Mesendoderm (in vitro differentiated cells): ENCODE data around the gene ROCK1.

Source experiments
- DNase-seq: peaks from one replicate; pipeline ENCODE4 v3.0.0; 2013
- H2AK5ac ChIP-seq: 2 replicates; pipeline ENCODE4 v1.6.1; 2013; ENCODE audit warnings: low read length, inconsistent platforms
- H2BK120ac ChIP-seq: 2 replicates; pipeline ENCODE4 v1.6.1; 2013; ENCODE audit warnings: low read depth, mild to moderate bottlenecking, low read length, moderate library complexity, mixed read lengths
- H2BK15ac ChIP-seq: replicated peaks from 2 replicates; pipeline ENCODE4 v1.6.1; 2013; ENCODE audit warnings: low read depth, mild to moderate bottlenecking, moderate library complexity
- H2BK5ac ChIP-seq: 2 replicates; pipeline ENCODE4 v1.6.1; 2013; ENCODE audit warnings: low read length, inconsistent platforms
- H3K18ac ChIP-seq: 2 replicates; pipeline ENCODE4 v1.6.1; 2013; ENCODE audit warnings: mild to moderate bottlenecking, low read length, mixed read lengths
- H3K23ac ChIP-seq: one replicate; pipeline ENCODE4 v1.6.1; 2013; ENCODE audit warnings: low read length
- H3K27ac ChIP-seq: 2 replicates; pipeline ENCODE4 v1.5.1; 2013; ENCODE audit warnings: low read depth, mild to moderate bottlenecking, inconsistent platforms, low read length, moderate library complexity
- H3K27me3 ChIP-seq: 2 replicates; pipeline ENCODE4 v1.6.1; 2013; ENCODE audit warnings: low read length, control low read depth, mild to moderate bottlenecking, inconsistent platforms; ENCODE audit not compliant: insufficient read depth, poor library complexity
- H3K36me3 ChIP-seq: 2 replicates; pipeline ENCODE4 v1.6.1; 2013; ENCODE audit warnings: low read length, inconsistent platforms; ENCODE audit not compliant: control insufficient read depth, insufficient read depth
- H3K4ac ChIP-seq: one replicate; pipeline ENCODE4 v1.6.1; 2013; ENCODE audit warnings: low read depth, mild to moderate bottlenecking, low read length, moderate library complexity
- H3K4me1 ChIP-seq: 2 replicates; pipeline ENCODE4 v1.6.1; 2013; ENCODE audit warnings: low read depth, low read length, inconsistent platforms; ENCODE audit not compliant: control insufficient read depth
- H3K4me2 ChIP-seq: 2 replicates; pipeline ENCODE4 v1.6.1; 2013; ENCODE audit warnings: low read length
- H3K4me3 ChIP-seq: 2 replicates; pipeline ENCODE4 v1.5.1; 2013; ENCODE audit warnings: mild to moderate bottlenecking, low read length
- H3K56ac ChIP-seq: one replicate; pipeline ENCODE4 v1.6.1; 2013; ENCODE audit warnings: low read length
- H3K79me1 ChIP-seq: 2 replicates; pipeline ENCODE4 v1.6.1; 2013; ENCODE audit warnings: low read length, inconsistent platforms
- H3K79me2 ChIP-seq: 2 replicates; pipeline ENCODE4 v1.6.1; 2013; ENCODE audit warnings: mild to moderate bottlenecking, low read length; ENCODE audit not compliant: control insufficient read depth, insufficient read depth
- H3K9ac ChIP-seq: 2 replicates; pipeline ENCODE4 v1.6.1; 2013; ENCODE audit warnings: low read length, inconsistent platforms
- H4K5ac ChIP-seq: one replicate; pipeline ENCODE4 v1.6.1; 2013; ENCODE audit warnings: low read length
- H4K8ac ChIP-seq: one replicate; pipeline ENCODE4 v1.6.1; 2013; ENCODE audit warnings: low read depth, mild to moderate bottlenecking, control low read depth, low read length, moderate library complexity
- WGBS: extraction: QIAGEN DNeasy Blood & Tissue Kit; methylation state at CpG from one replicate; pipeline ENCODE4 v1.1.7; 2013; ENCODE audit warnings: low lambda C conversion rate, missing lambda C conversion rate; ENCODE audit not compliant: insufficient coverage; ENCODE audit errors: extremely low coverage; 5-methylcytosine and 5-hydroxymethylcytosine counted together

ROCK1 gene

GRCh38 chr18:21057112-21057511 lies 54.5 kb downstream of the ROCK1 start:
- WGBS = no CpG with 5 or more reads among the region's 1 CpG
- no peaks in the 10 kb centered on the region for H3K27me3 ChIP-seq
- no peak overlapping the region for H2BK15ac ChIP-seq
- no peak overlapping the region for H3K4me2 ChIP-seq
- no peak overlapping the region for H2BK5ac ChIP-seq
- H3K4ac ChIP-seq = no peak overlapping the region
- no peaks in the 10 kb centered on the region for H3K36me3 ChIP-seq
- H3K9ac ChIP-seq = no peak overlapping the region
- H3K56ac ChIP-seq = no peak overlapping the region
- H3K4me1 ChIP-seq = peaks cover 4% of the 10 kb centered on the region
- H4K5ac ChIP-seq = no peak overlapping the region
- no peak overlapping the region for H3K4me3 ChIP-seq
- no peak for DNase-seq
- H3K23ac ChIP-seq = no peak overlapping the region
- H2BK120ac ChIP-seq = no peak overlapping the region
- H4K8ac ChIP-seq = no peak overlapping the region
- H2AK5ac ChIP-seq = no peak overlapping the region
- H3K79me1 ChIP-seq = peaks cover 13% of the 10 kb centered on the region
- H3K79me2 ChIP-seq = peaks cover 2% of the 10 kb centered on the region
- H3K18ac ChIP-seq = no peak overlapping the region
- no peak overlapping the region for H3K27ac ChIP-seq

- Histone ChIP-seq H3K4me3 (no peak overlapping the region), H3K79me2 (peaks cover 2% of the 10 kb centered on the region), H3K79me1 (peaks cover 13% of the 10 kb centered on the region), H2BK5ac (no peak overlapping the region), H2BK120ac (no peak overlapping the region), H3K36me3 (no peaks in the 10 kb centered on the region), H3K4me1 (peaks cover 4% of the 10 kb centered on the region), H3K56ac (no peak overlapping the region), H3K23ac (no peak overlapping the region), H3K27me3 (no peaks in the 10 kb centered on the region), H3K4me2 (no peak overlapping the region), H3K27ac (no peak overlapping the region), H2AK5ac (no peak overlapping the region), H4K5ac (no peak overlapping the region), H3K9ac (no peak overlapping the region), H3K18ac (no peak overlapping the region), H3K4ac (no peak overlapping the region), H2BK15ac (no peak overlapping the region), H4K8ac (no peak overlapping the region)
- no peak for DNase-seq
Measured at GRCh38 chr18:21056545-21056944, 55.1 kb downstream of the ROCK1 start.

GRCh38 chr18:21054252-21054821 lies 57.3 kb downstream of the ROCK1 start:
- Histone ChIP-seq H3K4me3 (no peak overlapping the region), H3K4me1 (peaks cover 4% of the 10 kb centered on the region), H2AK5ac (no peak overlapping the region), H3K9ac (no peak overlapping the region), H2BK120ac (no peak overlapping the region), H3K27ac (no peak overlapping the region), H3K79me2 (peaks cover 2% of the 10 kb centered on the region), H3K4me2 (no peak overlapping the region), H3K36me3 (no peaks in the 10 kb centered on the region), H3K23ac (no peak overlapping the region), H3K18ac (no peak overlapping the region), H2BK15ac (no peak overlapping the region), H4K5ac (no peak overlapping the region), H2BK5ac (no peak overlapping the region), H3K56ac (no peak overlapping the region), H3K4ac (no peak overlapping the region), H3K79me1 (peaks cover 10% of the 10 kb centered on the region), H4K8ac (no peak overlapping the region), H3K27me3 (no peaks in the 10 kb centered on the region)
- no CpG with 5 or more reads among the region's 3 CpGs for WGBS
- no peak for DNase-seq

GRCh38 chr18:21053127-21053526 lies 58.5 kb downstream of the ROCK1 start:
- H4K5ac ChIP-seq = no peak overlapping the region
- no peak overlapping the region for H2BK15ac ChIP-seq
- H3K27me3 ChIP-seq = no peaks in the 10 kb centered on the region
- H3K4me2 ChIP-seq = no peak overlapping the region
- H3K23ac ChIP-seq = no peak overlapping the region
- no peak overlapping the region for H2BK5ac ChIP-seq
- peaks cover 4% of the 10 kb centered on the region for H3K4me1 ChIP-seq
- H3K27ac ChIP-seq = no peak overlapping the region
- no peak overlapping the region for H2BK120ac ChIP-seq
- no peak overlapping the region for H3K4ac ChIP-seq
- H3K18ac ChIP-seq = no peak overlapping the region
- H4K8ac ChIP-seq = no peak overlapping the region
- H3K4me3 ChIP-seq = no peak overlapping the region
- H3K36me3 ChIP-seq = no peaks in the 10 kb centered on the region
- H3K9ac ChIP-seq = no peak overlapping the region
- no peak for DNase-seq
- no peak overlapping the region for H2AK5ac ChIP-seq
- H3K56ac ChIP-seq = no peak overlapping the region
- H3K79me1 ChIP-seq = peaks cover 10% of the 10 kb centered on the region
- peaks cover 2% of the 10 kb centered on the region for H3K79me2 ChIP-seq

GRCh38 chr18:21052385-21052784 lies 59.2 kb downstream of the ROCK1 start:
- no peak overlapping the region for H3K4ac ChIP-seq
- no peak overlapping the region for H2BK15ac ChIP-seq
- H3K79me2 ChIP-seq = peaks cover 2% of the 10 kb centered on the region
- H3K23ac ChIP-seq = no peak overlapping the region
- no peaks in the 10 kb centered on the region for H3K36me3 ChIP-seq
- H3K18ac ChIP-seq = no peak overlapping the region
- H3K9ac ChIP-seq = no peak overlapping the region
- no peak overlapping the region for H2BK120ac ChIP-seq
- no peak overlapping the region for H3K56ac ChIP-seq
- DNase-seq = no peak
- no peak overlapping the region for H3K4me3 ChIP-seq
- no peak overlapping the region for H4K5ac ChIP-seq
- H3K79me1 ChIP-seq = peaks cover 10% of the 10 kb centered on the region
- no peak overlapping the region for H2BK5ac ChIP-seq
- no peak overlapping the region for H3K27ac ChIP-seq
- no CpG with 5 or more reads among the region's 5 CpGs for WGBS
- H3K4me2 ChIP-seq = no peak overlapping the region
- no peak overlapping the region for H4K8ac ChIP-seq
- no peaks in the 10 kb centered on the region for H3K27me3 ChIP-seq
- peaks cover 4% of the 10 kb centered on the region for H3K4me1 ChIP-seq
- no peak overlapping the region for H2AK5ac ChIP-seq

GRCh38 chr18:21051620-21052019 lies 60.0 kb downstream of the ROCK1 start:
- no peak for DNase-seq
- Histone ChIP-seq H3K9ac (no peak overlapping the region), H3K4me2 (no peak overlapping the region), H3K79me1 (peaks cover 10% of the 10 kb centered on the region), H2BK5ac (no peak overlapping the region), H3K23ac (no peak overlapping the region), H3K4me1 (peaks cover 4% of the 10 kb centered on the region), H3K79me2 (peaks cover 2% of the 10 kb centered on the region), H2AK5ac (no peak overlapping the region), H3K18ac (no peak overlapping the region), H3K4ac (no peak overlapping the region), H3K56ac (no peak overlapping the region), H2BK120ac (no peak overlapping the region), H3K4me3 (no peak overlapping the region), H4K8ac (no peak overlapping the region), H3K27me3 (no peaks in the 10 kb centered on the region), H3K36me3 (no peaks in the 10 kb centered on the region), H2BK15ac (no peak overlapping the region), H4K5ac (no peak overlapping the region), H3K27ac (no peak overlapping the region)
- no CpG with 5 or more reads among the region's 3 CpGs for WGBS
